ENCODE measurements around the gene NADK.

NADK gene, protein sequence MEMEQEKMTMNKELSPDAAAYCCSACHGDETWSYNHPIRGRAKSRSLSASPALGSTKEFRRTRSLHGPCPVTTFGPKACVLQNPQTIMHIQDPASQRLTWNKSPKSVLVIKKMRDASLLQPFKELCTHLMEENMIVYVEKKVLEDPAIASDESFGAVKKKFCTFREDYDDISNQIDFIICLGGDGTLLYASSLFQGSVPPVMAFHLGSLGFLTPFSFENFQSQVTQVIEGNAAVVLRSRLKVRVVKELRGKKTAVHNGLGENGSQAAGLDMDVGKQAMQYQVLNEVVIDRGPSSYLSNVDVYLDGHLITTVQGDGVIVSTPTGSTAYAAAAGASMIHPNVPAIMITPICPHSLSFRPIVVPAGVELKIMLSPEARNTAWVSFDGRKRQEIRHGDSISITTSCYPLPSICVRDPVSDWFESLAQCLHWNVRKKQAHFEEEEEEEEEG

GRCh38 chr1:1777950-1778662 lies at the start of gene NADK:
Gene NADK, minus strand, starts transcription at chr1:1778470. Its CDS starts 13,064 bp downstream, at chr1:1765406.
- peak; percentile 51 for DNase-seq (ENCODE audit: low spot score)

DNA sequence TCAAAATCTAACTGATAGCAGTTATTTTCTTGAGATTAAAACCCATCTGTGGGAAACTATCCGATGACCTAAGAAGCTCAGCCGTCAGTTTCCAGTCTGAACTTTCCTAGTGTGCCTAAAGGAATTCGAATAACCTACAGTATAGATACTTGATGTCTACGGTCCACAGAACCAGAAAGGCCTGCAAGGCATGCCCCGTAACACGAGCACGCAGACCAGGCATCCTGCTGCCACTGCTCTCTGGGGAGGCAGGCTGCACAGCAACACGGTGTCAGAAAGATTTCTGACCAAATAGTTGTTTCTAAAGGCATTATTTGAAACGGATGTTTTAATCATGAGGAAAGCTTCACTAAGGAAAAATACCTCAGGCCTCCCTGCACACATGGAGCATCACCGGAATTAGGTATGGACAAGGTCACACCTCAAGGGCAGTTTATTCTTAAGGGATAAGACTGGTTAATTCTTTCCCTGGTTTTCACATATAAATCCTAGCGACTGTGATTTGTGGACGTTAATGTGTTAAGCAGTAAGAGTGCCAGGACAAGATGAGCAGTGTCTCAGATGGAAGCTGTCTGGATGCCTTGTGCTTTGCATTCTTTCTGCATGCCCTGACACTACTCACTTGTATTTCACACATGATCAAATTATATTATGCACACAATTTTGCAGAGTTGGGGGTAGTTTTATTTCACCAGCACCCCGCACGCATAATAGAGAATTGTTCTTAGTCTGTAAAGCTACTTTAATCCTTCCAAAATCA lies 49.0 kb upstream of the NADK start:
- no peak for DNase-seq (ENCODE audit: low spot score)

DNA sequence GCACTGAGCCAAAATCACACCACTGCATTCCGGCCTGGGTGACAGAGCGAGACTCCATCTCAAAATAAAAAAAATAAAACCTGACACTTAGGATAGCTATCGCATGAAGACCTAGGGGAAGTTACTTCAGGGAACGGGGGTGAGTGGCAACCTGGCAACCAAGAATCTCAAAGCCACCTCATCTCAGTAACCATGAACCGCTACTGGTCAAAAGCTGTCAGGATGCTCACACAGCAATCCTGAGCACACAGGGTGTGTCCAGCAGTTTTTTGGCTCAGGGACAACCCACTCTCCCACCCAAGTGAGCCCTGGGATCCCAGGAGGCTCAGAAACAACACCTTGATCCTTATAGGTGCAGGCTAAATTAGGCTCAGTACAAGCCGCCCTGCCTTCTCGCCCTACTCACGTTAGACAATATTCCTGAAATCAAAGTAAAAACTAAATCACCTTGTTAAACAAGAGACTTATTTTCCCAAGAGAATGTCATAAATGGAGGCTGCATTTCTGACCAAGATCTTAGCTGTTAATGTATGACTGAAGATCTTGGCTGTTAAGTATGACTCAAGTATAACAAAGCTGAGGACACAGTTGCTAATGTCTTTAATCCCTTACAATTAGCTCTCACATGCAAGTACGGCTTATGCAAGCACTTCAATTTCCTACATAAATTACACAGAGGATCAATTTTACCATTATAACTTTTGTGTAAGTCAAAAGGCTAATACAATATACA lies 48.3 kb upstream of the NADK start:
- no peak for DNase-seq (ENCODE audit: low spot score)

DNA sequence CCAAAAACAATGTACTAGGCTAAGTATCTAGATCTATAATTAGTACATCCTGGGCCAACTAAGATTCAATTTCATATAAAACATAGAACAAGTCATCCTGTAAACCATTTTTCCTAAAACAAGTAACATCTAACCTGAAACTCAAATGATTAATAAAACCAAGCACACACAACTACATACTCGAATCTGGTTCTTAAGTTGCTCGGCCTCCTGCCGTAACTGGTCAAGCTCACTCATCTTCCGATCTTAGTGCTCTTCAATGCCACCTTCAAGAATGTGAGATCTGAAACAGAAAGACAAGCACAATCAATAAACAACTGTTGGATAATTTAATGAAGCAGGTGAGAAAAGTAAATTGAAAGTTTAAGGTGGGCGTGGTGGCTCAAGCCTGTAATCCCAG lies 46.9 kb upstream of the NADK start:
- no peak for DNase-seq (ENCODE audit: low spot score)

DNA sequence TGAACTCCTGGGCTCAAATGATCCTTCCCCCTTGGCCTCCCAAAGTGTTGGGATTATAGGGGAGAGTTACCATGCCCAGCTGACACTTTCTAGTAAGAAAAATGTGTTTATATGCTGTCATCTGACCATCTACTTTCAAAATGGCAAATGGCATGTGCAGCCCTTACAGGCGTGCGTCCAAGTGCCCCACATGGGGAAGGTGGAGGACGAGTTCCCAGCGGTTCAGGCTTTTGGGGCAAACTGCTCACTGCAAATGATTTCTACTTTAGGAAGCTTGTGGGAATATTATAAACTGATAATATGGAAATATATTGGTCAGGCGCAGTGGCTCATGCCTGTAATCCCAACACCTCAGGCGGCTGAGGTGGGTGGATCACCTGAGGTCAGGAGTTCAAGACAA lies 41.5 kb upstream of the NADK start:
- DNase-seq (ENCODE audit: low spot score), result no peak

- DNase-seq (ENCODE audit: low spot score), result no peak
Measured at GRCh38 chr1:1817221-1817620, 39.0 kb upstream of the NADK start.

DNA sequence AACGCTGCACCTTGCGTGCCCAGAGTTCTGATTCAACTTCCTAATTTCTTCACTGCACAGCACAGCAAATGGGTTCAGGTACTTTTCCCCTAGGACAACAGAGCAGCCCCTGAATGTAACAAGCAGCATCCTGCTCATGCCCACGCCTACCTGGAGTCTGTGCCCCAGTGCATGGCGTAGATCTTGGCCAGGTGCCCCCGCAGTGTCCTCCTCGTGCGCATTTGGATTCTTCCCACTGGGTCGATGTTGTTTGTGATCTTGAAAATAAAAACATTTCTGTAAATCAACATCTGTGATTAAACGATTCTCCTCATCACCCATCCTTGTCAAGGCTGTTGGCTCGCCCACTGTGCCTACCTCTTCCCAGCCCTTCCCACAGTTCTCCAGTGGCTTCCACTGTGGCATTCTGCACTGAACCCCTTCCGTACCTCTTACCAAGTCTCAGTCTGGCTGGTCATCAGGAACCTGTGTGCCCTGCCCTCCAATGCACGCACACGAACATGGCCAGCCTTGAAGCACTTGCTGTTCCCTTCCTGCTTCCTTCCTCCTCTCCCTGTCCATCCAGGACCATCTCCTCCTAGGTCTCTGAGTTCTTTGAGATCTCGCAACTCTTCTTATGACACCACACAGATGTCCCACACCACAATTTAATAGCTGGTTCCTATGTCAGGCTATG lies 37.5 kb upstream of the NADK start:
- DNase-seq (ENCODE audit: low spot score), result no peak

DNA sequence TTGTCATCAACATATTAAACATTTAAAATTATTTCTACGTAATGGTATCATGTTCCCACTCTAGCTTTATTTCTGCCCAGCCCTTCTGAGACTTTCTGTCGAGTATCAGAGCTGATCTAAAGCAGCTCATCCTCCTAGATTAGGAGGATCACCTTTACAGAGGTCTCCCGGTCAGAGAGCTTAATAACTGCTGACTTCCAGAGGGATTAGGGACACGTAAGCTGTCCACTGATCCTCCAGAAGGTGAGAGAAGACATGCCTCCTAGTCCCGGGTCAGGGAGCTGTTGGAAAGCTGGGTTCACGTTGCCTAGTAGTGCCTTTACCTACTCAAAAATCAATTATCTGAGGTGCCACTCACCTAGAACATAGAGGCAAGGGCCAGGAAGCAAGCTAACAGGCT lies 31.2 kb upstream of the NADK start:
- DNase-seq (ENCODE audit: low spot score), result no peak

DNA sequence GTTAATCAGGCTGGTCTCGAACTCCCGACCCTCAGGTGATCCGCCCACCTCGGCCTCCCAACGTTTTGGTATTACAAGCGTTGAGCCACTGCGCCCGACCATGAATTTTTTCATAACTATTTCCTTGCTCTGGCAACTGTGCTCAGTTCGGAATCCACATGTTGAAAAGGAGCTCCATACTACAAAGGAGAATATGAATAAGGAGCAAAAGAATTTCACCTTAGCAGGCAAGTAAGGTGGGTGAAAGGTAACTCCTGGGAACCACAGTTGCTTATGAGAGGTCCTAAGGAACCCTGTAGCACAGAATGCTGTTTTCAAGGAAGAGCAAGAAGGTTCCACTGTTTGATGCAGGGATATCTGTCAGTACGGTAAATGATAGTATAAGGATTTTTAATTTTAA lies 29.9 kb upstream of the NADK start:
- no peak for DNase-seq (ENCODE audit: low spot score)

- peak; percentile 75 for DNase-seq (ENCODE audit: low spot score)
Measured at GRCh38 chr1:1806890-1807289, 28.6 kb upstream of the NADK start.

GRCh38 chr1:1804301-1804700 lies 26.0 kb upstream of the NADK start:
- no peak for DNase-seq (ENCODE audit: low spot score)

- no peak for DNase-seq (ENCODE audit: low spot score)
Measured at GRCh38 chr1:1802871-1803270, 24.6 kb upstream of the NADK start.

DNA sequence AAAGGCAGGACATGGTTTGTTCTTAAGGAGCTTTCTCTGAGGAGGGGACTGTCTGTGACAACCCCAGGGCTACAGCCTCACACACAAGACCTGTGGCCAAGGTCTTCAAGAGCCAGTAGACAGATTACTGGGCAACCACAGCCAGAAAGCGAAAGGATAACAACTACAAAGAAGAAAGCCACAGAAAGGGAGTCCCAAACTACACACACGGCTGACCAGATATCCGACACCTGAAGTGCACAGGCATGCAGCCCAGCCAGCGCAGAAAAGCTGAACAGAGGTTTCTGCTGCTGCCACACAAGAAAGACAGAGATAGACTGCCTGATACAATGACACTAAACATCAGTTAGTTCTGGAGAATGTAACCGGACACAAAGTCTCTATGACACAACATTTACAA lies 21.4 kb upstream of the NADK start:
- no peak for DNase-seq (ENCODE audit: low spot score)

GRCh38 chr1:1797731-1798341 lies 19.6 kb upstream of the NADK start:
- no peak for DNase-seq (ENCODE audit: low spot score)

GRCh38 chr1:1796466-1796865 lies 18.2 kb upstream of the NADK start:
- DNase-seq (ENCODE audit: low spot score), result no peak

- no peak for DNase-seq (ENCODE audit: low spot score)
Measured at GRCh38 chr1:1794999-1795398, 16.7 kb upstream of the NADK start.

- DNase-seq (ENCODE audit: low spot score), result no peak
Measured at GRCh38 chr1:1793481-1794244, 15.4 kb upstream of the NADK start.

DNA sequence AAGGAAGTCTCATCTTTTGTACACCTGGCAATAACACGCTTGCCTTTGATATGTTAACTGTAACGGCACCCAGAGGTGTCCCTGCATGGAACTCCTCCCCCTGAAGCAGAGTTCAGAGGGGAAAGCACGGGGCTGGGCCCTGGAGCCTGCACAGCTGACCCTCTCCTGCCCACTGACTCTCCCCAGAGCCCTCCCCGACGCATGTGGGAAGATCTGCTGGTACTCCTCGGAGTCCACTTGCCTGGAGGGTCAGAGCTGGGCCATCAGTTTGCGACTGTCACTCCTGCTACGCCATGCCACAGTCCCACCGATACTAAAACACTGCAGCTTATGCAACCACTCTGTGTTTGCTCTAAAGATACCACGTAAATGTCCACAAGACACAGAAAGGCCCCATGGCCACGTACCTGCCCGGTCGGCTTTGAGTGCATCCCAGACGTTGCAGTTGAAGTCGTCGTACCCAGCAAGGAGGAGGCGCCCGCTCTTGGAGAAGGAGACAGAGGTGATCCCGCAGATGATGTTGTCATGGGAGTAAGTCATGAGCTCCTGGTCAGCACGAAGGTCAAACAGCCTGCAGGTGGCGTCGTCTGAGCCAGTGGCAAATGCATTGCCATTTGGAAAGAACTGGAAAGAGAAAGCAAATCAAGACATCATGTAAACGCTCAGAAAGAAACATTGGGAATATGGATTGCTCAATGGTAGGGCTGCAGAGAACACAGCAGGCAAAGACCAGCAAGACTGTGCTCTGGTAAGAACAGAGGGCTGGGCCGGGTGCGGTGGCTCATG lies 10.6 kb upstream of the NADK start:
- peak; percentile 34 for DNase-seq (ENCODE audit: low spot score)

DNA sequence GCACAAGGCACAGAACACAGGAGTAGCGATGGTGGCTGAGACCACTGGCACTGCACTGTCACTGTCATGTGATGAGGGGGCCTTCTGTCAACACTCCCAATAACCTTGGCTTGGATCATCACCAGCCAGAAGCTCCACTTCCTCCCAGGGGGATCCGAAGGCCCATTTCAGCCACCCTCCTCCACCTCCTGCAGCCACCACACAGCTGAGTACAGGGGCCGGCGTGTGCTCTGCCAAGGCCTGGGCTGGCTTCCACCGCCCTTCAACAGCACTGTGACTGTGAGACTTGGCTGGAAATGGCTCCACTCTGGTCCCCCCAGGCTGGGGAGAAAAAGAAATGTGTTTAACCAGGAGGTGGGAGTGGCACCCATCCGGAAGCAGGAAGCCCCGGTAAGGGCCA lies 9.9 kb upstream of the NADK start:
- DNase-seq (ENCODE audit: low spot score), result no peak
